ENCODE data around the gene ASB10.

ASB10 gene

DNA sequence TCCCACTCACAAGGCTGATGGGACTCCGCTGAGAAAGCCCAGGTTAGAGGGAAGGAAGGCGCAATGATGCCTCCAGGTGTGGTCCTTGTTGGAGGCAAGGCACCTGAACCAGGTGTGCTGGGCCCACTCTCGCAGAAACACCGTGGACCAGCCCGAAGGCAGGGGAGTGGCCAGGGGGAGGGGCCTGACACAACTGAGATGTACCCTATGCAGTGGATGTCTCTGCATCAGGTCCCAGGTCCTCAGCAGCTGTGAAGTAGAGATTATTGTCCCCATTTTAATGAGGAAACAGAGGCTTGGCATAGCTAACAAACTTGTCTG, 51.6 kb downstream of the ASB10 start:
- DNase-seq: no peak
- no peaks in the 10 kb centered on the region for H3K36me3 Mint-ChIP-seq
- H3K4me3 Mint-ChIP-seq: no peak overlapping the region
- no peaks in the 10 kb centered on the region for H3K4me1 Mint-ChIP-seq
- ATAC-seq (replicated peaks): no peak
- no peak overlapping the region for H3K27ac Mint-ChIP-seq
- H3K27me3 Mint-ChIP-seq: no peaks in the 10 kb centered on the region
- H3K9me3 Mint-ChIP-seq: no peaks in the 10 kb centered on the region

DNA sequence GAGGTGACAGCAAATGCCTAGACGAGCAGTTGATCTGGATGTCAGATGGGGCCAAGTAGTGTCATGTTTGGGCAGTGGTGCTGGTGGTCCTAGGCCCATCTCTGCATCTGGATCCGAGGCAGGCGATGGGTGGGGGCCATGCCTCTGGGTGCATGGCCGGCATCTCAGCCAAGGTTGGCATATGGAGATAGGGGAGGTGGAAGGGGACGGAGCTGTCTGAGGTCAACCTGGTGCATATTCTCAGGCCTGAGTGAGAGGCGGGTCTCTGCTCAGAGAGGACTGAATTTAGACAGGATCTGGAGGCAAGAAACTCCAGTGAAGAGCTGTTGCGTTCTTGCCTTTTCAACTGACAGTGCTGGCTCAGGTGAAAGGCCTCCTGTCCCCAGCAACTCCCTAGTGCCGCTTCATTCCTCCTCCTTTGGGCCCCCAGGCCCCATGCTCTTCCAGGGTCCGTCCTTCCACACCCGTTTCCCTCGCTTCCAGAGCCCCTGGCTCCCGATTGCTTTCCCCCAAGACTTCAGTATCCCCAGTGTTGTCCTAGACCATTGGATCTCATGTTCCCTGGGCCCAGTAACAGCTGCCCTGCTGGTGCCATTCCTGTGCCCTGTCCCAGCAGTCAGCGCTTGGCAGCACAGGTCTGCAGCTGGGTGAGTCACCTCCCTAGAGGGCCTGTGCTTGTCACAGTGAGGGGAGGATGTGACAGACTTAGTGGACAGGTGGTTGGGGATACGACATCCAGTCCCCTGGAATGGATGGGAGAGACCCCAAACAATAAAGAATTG, 52.1 kb downstream of the ASB10 start:
- Mint-ChIP-seq H3K27ac (no peak overlapping the region), H3K9me3 (no peaks in the 10 kb centered on the region), H3K36me3 (no peaks in the 10 kb centered on the region), H3K27me3 (no peaks in the 10 kb centered on the region), H3K4me1 (no peaks in the 10 kb centered on the region), H3K4me3 (no peak overlapping the region)
- ATAC-seq (replicated peaks): no peak
- DNase-seq: no peak

DNA sequence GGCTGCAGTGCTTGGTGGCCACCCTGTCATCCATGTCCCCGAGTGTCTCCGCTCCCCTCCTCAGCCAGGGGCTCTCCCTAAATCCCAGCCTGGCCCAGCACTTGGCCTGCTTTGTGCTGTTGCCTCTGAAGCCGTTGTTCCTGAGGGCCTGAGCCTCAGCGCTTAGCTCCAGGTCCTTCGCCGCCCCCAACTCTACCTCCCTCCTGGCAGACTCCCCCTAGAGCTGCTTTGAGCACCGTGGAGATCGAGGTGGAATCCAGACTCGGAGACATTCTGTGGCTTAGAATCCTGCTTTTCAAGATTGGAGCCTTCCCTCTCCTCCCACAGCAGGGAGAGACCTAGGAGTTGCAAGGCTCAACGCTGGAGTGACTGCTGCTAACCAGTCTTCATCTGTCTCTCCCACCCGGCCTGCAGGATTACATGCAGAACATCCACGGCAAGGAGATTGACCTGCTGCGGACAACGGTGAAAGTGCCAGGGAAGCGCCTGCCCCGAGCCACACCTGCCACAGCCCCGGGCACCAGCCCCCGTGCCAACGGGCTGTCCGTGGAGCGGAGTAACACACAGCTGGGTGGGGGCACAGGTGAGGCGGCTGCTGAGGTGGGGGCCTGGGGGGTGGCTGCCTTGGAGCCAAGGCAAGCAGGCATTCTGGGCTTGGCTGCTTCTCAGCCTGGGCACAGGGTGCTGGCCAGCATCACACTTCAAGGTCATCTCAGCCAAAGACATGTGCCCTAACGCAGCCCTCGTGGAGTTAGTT, 52.9 kb downstream of the ASB10 start:
- no peak for DNase-seq
- no peak for ATAC-seq (replicated peaks)
- Mint-ChIP-seq H3K4me3 (no peak overlapping the region), H3K4me1 (no peaks in the 10 kb centered on the region), H3K36me3 (no peaks in the 10 kb centered on the region), H3K27ac (no peak overlapping the region), H3K9me3 (no peaks in the 10 kb centered on the region), H3K27me3 (no peaks in the 10 kb centered on the region)

DNA sequence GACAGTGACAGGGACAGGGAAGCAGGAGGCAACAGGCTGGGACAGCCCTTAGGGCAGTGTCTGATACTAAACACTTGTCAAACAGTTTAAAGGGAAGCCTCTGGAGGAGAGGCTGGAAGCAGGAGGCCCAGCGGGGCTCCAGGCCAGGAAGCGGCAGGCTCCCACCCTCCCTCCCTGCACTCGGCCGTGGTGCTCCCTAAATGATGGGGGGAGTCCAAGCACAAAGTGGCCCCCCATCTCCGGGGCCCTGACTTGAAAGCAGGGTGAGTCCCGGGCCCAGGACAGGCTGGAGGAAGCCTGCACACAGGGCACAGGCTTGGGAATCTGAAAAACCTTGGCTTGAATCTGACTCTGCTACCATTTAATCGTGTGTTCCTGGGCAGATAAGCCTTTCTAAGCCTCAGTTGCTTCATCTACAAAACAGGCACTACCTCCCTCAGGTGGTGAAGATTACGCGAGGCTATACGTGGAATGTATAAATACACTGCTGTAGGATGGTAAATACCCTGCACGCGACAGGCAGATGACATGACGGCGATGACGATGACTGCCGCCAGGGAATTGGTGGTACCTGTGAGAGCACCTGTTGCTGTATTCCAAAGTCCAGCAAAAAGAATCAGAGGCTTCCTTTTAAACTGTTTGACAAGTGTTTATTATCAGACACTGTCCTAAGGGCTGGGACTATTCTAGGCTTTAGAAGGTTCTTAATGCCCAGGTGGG, 53.6 kb downstream of the ASB10 start:
- DNase-seq (no peak), ATAC-seq (replicated peaks) (no peak)
- Mint-ChIP-seq H3K36me3 (no peaks in the 10 kb centered on the region), H3K9me3 (no peaks in the 10 kb centered on the region), H3K27me3 (no peaks in the 10 kb centered on the region), H3K4me3 (no peak overlapping the region), H3K4me1 (no peaks in the 10 kb centered on the region), H3K27ac (no peak overlapping the region)

- Mint-ChIP-seq H3K36me3 (no peaks in the 10 kb centered on the region), H3K4me3 (no peak overlapping the region), H3K27ac (no peak overlapping the region), H3K27me3 (no peaks in the 10 kb centered on the region), H3K9me3 (no peaks in the 10 kb centered on the region), H3K4me1 (no peaks in the 10 kb centered on the region)
- ATAC-seq (replicated peaks) (no peak), DNase-seq (no peak)
These were observed 54.4 kb downstream of the ASB10 start for GRCh38 chr7:151132461-151133205.

- no peaks in the 10 kb centered on the region for H3K4me1 Mint-ChIP-seq
- no peak for ATAC-seq (replicated peaks)
- H3K4me3 Mint-ChIP-seq: no peak overlapping the region
- H3K27me3 Mint-ChIP-seq: no peaks in the 10 kb centered on the region
- no peaks in the 10 kb centered on the region for H3K9me3 Mint-ChIP-seq
- no peak overlapping the region for H3K27ac Mint-ChIP-seq
- no peak for DNase-seq
- H3K36me3 Mint-ChIP-seq: no peaks in the 10 kb centered on the region
These were observed 55.3 kb downstream of the ASB10 start for GRCh38 chr7:151131592-151132293.

GRCh38 chr7:151131224-151131591, 55.8 kb downstream of the ASB10 start:
- DNase-seq (no peak), ATAC-seq (replicated peaks) (no peak)
- Mint-ChIP-seq H3K27ac (no peak overlapping the region), H3K9me3 (no peaks in the 10 kb centered on the region), H3K4me1 (no peaks in the 10 kb centered on the region), H3K4me3 (no peak overlapping the region), H3K27me3 (no peaks in the 10 kb centered on the region), H3K36me3 (no peaks in the 10 kb centered on the region)

- ATAC-seq (replicated peaks) (no peak), DNase-seq (no peak)
- Mint-ChIP-seq H3K27ac (no peak overlapping the region), H3K4me3 (no peak overlapping the region), H3K9me3 (no peaks in the 10 kb centered on the region), H3K27me3 (no peaks in the 10 kb centered on the region), H3K4me1 (no peaks in the 10 kb centered on the region), H3K36me3 (no peaks in the 10 kb centered on the region)
These were observed 56.3 kb downstream of the ASB10 start for GRCh38 chr7:151130741-151131157.

DNA sequence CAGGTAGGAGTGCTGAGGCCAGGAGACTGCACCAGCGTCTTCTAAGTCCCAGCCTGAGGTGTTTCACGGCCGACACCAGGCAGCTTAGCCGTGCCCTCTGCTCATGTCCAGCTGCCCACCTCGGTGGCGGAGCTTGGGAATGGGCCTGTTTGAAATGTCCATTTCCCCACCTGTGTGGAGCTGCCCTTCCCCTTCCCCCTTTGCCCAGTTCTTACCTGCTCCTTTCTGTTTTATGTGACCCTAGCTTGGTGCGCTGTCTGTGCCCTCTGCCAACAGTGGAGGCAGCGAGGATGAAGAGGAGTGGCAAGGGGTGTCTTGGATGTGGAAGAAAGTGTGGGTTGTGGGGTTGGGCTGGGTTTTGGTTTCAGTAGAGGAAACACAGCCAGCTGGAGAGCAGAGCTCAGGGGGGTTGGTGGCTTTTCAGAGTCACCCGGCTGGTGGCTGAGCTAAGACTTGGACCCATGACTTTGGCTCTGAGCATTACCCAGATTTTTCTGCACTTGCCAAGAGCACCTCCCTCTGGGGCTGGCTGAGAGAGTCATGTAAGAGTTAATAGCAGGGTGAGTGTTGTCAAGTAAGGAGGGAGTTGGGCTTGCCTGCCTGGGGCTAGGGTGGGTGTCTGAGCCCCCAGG, 57.0 kb downstream of the ASB10 start:
- Mint-ChIP-seq H3K27me3 (no peaks in the 10 kb centered on the region), H3K4me3 (no peak overlapping the region), H3K4me1 (no peaks in the 10 kb centered on the region), H3K9me3 (no peaks in the 10 kb centered on the region), H3K27ac (no peak overlapping the region), H3K36me3 (no peaks in the 10 kb centered on the region)
- ATAC-seq (replicated peaks): no peak
- no peak for DNase-seq

GRCh38 chr7:151129117-151129959, 57.7 kb downstream of the ASB10 start:
- peaks cover 0 to 4% of the 10 kb centered on the region in 2 donors for H3K27me3 Mint-ChIP-seq
- DNase-seq: no peak
- no peaks in the 10 kb centered on the region for H3K36me3 Mint-ChIP-seq
- no peaks in the 10 kb centered on the region for H3K4me1 Mint-ChIP-seq
- H3K27ac Mint-ChIP-seq: no peak overlapping the region
- no peak overlapping the region for H3K4me3 Mint-ChIP-seq
- no peaks in the 10 kb centered on the region for H3K9me3 Mint-ChIP-seq
- ATAC-seq (replicated peaks): no peak

- Mint-ChIP-seq H3K27ac (no peak overlapping the region), H3K4me3 (no peak overlapping the region), H3K27me3 (peaks cover 1 to 10% of the 10 kb centered on the region in 2 donors), H3K36me3 (peaks cover 1 to 5% of the 10 kb centered on the region in 2 donors), H3K9me3 (no peaks in the 10 kb centered on the region), H3K4me1 (peaks cover 0 to 1% of the 10 kb centered on the region in 2 donors)
- ATAC-seq (replicated peaks): no peak
- no peak for DNase-seq
These were observed 58.3 kb downstream of the ASB10 start for GRCh38 chr7:151128716-151129115.

- Mint-ChIP-seq H3K27me3 (peaks cover 7 to 12% of the 10 kb centered on the region in 2 donors), H3K4me1 (peaks cover 0 to 3% of the 10 kb centered on the region in 2 donors), H3K4me3 (no peak overlapping the region), H3K27ac (no peak overlapping the region), H3K36me3 (peaks cover 6 to 9% of the 10 kb centered on the region in 2 donors), H3K9me3 (no peaks in the 10 kb centered on the region)
- DNase-seq: no peak
- ATAC-seq (replicated peaks): no peak
These were observed 58.9 kb downstream of the ASB10 start for GRCh38 chr7:151128144-151128543.
